Raji (cell line): ENCODE measurements around the gene ARSJ.

Experiments
- POLR2A ChIP-seq: IDR thresholded peaks from 2 replicates; pipeline ENCODE4 v1.6.1; 2011; ENCODE audit warnings: low read depth, low read length, control low read depth; ENCODE audit not compliant: insufficient read depth

ARSJ gene

DNA sequence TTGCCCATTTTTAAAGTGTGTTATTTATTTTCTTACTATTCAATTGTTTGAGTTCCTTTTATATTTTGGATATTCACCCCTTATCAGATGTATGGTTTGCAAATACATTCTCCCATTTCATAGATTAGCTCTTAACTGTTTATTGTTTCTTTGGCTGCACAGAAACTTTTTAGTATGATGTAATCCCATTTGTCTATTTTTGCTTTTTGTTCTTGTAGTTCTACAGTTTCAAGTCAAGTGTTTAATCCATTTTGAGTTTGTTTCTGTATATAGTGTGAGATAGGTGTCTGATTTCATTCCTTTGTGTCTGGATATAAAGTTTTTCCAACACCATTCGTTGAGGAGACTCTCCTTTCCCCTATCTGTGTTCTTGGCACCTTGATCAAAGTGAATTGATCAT is 120.5 kb downstream of the ARSJ start:
- TF ChIP-seq POLR2A: no peak

DNA sequence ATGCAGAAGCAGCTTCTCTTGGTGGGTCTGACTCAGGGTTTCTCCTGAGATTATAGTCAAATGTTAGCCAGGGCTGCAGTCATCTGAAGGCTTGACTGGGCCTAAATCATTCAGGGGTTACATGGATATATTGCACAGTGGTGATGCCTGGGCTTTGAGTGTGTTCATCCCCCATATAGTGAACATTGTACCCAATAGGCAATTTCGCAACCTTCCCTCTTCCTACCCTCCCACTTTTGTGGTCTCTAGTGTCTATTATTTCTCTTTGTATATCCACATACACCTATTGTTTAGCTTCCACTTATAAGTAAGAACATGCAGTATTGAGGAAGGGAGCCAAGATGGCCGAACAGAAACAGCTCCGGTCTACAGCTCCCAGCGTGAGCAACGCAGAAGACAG is 127.6 kb downstream of the ARSJ start:
- no peak for TF ChIP-seq POLR2A
